CD4-positive, alpha-beta T cell treated with Interleukin-6 for 4 hours (primary cell): ENCODE measurements around the gene SLC66A2.
"Not testable (repeated sequence)": the region's sequence is repeated elsewhere in the genome, so short reads cannot be mapped to it uniquely, and the experiment has no call there.

ENCODE experiments used
- DNase-seq: peaks from one replicate; pipeline ENCODE4 v3.0.0-alpha.2; 2020; ENCODE audit warnings: mixed read lengths

Gene SLC66A2

DNA sequence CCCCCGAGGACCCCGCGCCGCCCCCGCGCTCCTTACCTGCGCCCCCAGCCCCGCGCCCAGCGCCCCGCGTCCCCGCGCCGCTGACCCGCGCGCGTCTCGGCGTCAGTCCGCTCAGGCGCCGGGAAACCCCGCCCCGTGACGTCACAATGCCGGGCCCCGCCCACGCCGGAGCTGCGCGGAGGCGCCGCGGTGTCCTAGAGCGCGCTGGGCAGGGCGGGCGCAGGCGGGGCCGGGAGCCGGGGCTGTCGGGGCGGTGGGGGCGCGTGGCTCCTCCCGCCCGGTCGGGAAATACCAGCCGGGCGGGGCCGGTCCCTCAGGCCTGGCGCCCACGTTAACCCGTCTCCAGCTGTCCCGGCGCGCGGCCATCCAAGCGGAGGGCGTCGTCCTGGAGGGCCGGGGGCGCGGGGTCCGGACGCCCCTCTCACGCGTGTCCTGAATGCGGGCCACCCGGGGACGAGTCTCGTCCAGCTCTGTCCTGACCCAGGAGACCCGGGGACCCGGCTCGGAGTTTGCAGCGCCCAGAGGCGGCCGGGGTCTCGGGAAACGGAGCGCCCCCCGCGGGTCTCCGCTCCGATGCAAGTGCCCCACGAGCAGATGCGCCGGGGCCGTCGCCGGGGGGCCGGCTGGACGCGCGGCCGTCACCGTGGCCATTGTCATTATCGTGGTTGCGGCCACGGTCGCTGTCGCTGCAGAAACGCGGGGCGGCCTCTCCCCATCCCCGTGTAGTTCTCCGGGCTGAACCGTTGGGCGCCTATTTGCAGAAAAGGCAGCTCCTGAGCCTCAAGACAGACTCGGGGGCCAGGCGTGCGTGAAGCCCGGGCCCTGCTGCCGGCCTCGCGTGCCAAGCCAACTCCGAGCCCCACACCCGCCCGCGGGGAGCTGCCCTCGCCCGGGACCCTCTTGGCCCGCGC lies at the start of gene SLC66A2:
Gene SLC66A2, minus strand, starts transcription at position 109 of the 911 bp plus-strand sequence. CDS start 727 bp downstream, outside the sequence.
- peak; percentile 95 for DNase-seq

GRCh38 chr18:80000877-80001276 lies 49.4 kb upstream of the SLC66A2 start:
- no peak for DNase-seq

DNA sequence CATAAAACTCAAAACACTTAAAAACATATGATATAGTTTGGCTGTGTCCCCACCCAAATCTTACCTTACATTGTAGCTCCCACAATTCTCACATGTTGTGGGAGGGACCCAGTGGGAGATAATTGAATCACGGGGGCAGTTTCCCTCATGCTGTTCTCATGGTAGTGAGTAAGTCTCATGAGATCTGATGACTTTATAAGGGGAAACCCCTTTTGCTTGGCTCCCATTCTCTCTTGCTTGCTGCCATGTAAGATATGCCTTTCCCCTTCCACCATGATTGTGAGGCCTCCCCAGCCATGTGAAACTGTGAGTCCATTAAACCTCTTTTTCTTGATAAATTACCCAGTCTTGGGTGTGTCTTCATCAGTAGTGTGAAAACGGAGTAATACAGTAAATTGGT lies 48.2 kb upstream of the SLC66A2 start:
- not testable (repeated sequence) for DNase-seq

DNA sequence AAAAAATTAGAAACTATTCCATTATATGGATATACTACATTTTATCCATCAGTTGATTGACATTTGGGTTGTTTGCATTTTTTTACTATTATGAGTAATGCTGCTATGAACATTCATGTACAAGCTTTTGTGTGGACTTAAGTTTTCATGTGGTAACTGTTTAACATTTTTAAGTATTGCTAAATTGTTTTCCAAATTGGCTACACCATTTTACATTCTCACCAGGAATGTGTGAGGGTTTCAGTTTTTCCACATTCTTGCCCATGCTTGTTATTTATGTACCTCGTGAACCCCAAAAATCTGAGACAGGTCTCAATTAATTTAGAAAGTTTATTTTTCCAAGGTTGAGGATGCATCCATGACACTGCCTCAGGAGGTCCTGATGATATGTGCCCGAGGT lies 40.0 kb upstream of the SLC66A2 start:
- no peak for DNase-seq

DNA sequence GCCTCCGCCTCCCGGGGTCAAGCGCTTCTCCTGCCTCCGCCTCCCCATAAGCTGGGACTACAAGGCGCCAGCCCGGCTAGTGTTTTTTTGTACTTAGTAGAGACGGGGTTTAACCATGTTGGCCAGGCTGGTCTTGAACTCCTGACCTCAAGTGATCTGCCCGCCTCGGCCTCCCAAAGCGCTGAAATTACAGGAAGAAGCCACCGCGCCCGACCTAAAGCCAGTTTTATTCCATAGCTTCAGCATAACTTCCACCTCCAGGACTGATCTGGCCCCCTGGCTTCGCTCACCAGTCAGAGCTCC lies 37.7 kb upstream of the SLC66A2 start:
- no peak for DNase-seq

DNA sequence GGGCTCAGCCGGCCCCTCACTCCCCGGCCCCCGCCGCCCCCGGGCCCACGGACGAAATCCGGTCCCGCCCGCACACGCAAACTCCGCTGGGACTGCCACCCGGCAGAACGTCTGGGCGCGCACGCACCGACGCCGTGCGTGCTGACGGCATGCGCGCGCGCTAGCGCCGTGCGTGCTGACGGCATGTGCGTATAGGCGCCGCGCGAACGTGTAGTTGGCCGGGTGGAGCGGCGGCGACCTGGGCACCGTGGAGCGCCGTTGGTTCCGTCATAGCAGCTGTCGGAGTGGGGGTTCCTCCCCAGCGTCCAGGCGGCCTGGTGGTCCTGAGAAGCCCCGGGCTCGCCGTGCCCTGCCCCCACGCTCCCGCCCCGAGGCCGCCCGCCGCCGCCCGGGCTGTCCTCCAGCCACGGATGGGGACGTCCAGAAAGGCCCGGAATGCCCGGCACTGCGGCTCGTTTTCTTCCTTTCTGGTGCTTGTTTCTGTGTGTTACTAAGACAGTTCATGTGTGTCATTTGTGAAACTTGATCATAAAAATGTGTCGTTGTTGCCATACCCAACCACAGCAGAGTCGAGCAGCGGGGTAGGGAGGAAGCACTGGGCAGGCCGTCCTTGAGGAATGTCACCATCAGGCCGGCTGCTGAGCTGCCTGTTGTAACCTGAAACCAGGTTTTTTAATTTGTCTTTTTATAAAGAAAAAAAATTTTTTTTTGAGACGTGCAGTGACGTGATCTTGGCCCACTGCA lies 37.2 kb upstream of the SLC66A2 start, which contains the start of gene TXNL4A:
Gene TXNL4A, minus strand, starts transcription at position 113 of the 744 bp plus-strand sequence. CDS start 171 bp downstream, outside the sequence.
- peak; percentile 87 for DNase-seq

DNA sequence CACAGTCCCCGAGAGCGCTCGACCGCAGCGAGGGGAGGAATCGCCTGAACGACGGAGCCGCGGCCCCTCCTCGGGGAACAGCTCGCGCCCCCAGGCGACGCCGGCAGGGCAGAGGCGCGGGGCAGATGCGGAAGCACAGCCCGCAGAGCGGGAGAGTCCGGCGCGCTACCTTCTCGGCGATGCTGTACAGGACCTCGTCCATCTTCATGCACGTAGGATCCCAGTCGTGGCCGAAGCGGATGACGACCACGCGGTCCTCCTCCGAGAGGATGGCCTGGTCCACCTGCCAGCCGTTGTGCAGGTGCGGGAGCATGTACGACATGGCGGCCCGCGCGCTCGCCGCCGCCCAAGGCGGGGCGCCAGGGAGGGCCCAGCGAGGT lies 36.6 kb upstream of the SLC66A2 start:
- DNase-seq = peak; percentile 67

- no peak for DNase-seq
Measured at GRCh38 chr18:79987566-79987965, 36.1 kb upstream of the SLC66A2 start.

DNA sequence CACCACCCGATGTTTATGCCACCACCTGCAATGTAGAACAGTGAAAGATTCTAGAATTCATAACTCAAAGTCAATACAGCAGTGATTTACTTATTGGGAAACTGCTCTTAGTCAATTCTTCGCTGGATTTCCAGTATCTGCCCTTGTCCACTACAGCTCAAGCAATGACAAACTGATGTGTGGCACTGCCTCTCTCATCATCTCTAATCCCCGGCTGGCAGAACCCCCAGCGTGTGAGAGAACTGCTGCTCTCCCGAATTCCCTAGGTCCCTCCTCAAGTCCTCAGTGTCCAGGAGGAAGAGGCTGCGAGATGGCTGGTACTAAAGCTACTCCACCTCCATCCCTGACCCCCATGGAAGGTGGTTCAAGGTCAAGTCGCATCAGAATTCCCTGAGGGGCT lies 35.3 kb upstream of the SLC66A2 start:
- no peak for DNase-seq

- DNase-seq = no peak
Measured at GRCh38 chr18:79985172-79985571, 33.7 kb upstream of the SLC66A2 start.

DNA sequence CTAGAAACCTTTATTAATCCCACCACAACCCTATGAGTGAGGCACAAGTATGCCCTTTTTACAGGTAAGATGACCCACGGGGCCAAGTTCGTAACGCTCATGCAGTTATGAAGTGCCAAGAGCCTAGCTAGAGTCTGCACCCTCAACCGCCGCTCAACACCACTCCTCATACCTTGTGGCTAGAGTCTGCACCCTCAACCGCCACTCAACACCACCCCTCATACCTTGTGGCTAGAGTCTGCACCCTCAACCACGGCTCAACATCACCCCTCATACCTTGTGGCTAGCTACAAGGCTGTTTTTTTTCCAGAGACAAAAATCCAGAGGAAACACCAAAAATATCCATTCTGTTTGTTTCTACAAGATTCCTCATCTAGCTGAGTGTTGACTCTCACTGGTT lies 32.3 kb upstream of the SLC66A2 start:
- no peak for DNase-seq

GRCh38 chr18:79983253-79983652 lies 31.8 kb upstream of the SLC66A2 start:
- no peak for DNase-seq

GRCh38 chr18:79982736-79983135 lies 31.3 kb upstream of the SLC66A2 start:
- DNase-seq = no peak

GRCh38 chr18:79980585-79980984 lies 29.1 kb upstream of the SLC66A2 start:
- DNase-seq = no peak

DNA sequence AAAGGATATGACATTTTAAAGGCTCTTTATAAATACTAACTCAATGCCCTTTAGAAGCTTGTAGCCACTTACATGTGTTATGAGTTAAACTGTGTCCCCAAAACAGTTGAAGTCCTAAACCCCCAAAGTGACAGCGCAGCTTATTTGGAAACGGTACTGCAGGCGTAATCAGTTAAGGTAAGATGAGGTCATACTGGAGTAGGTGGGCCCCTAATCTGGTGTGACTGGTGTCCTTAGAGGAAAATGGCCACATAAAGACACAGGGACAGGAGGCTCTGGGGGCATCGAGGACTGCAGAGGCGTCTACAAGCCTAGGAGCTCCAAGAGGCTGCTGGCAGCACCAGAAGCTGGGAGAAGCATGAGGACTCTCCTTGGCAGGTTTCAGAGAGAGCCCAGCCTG lies 28.4 kb upstream of the SLC66A2 start:
- no peak for DNase-seq

DNA sequence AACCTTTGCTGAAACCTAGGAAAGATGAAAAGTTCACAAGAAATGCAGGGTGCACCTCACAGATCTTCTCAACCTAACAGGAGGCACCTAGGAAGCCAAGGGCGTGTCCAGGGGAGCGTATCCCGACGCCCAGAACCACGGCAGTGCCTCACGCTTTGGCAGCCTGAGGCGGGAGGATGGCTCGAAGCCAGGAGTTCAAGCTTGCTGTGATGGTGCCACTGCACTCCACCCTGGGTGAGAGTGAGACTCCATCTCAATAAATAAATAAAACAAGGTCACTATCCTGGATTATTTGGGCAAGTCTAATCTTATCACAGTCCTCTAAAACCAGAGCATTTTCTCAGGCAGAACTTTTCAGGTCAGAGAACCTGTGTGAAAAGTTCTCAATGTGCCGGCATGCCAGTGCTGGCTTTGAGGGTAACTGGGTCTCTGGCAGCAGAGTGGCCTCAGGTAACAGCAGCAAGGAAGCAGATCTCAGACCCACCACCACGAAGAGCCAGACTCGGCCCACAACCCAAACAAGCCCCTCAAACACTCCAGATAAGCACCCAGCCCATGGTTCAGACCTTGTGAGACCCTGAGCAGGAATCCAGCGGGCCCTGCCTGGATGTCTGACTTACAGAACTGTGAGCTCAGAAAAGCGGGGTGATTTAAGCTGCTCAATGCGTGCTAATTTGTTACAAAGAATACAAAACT lies 24.7 kb upstream of the SLC66A2 start:
- DNase-seq = no peak

- DNase-seq = no peak
Measured at GRCh38 chr18:79975043-79975442, 23.6 kb upstream of the SLC66A2 start.

GRCh38 chr18:79974025-79974654 lies 22.7 kb upstream of the SLC66A2 start:
- no peak for DNase-seq

GRCh38 chr18:79973517-79973916 lies 22.1 kb upstream of the SLC66A2 start:
- DNase-seq = no peak

DNA sequence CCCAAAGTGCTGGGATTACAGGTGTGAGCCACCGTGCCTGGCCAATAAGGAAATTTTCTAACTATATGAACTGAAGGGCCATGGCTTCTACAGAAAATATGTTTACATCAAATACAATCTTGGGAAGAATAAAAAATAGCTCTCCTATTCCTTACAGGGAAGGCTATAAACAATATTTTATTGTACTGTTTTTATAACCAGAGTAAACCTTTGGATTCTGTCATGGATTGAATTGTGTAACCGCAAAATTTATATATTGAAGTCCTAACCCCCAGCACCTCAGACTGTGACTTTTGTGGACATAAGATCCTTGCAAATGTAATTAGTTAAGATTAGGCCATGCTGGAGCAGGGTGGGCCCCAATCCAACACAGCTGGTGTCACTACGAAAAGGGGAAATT lies 21.3 kb upstream of the SLC66A2 start:
- no peak for DNase-seq

- no peak for DNase-seq
Measured at GRCh38 chr18:79971986-79972385, 20.5 kb upstream of the SLC66A2 start.

DNA sequence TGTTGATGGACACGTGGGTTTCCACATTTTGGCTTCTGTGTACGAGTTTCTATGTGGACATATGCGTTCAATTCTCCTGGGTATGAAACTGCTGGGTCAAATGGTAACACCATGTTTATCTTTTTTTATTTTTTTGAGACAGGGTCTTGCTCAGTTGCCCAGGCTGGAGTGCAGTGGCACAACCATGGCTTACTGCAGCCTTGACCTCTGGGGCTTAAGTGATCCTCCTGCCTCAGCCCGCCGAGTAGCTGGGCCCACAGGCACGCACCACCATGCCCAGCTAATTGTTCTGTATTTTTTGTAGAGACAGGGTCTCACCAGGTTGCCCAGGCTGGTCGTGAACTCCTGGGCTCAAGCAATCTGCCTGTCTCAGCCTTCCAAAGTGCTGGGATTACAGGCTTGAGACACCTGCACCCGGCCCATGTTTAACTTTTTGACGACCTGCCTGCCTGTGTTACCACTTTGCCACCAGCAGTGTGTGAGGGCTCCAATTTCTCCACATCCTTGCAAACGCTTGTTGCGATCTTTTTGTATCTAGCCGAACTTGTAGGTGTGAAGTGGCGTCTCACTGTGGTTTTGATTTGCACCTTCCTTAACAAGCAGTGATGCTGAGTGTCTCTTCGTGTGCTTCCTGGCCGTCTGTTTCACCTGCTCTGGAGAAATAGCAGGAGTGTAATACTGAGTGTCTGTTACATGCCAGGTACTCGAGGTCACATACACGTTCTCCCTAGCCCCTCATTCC lies 19.9 kb upstream of the SLC66A2 start:
- DNase-seq = no peak
